HG03139 (cell line): ENCODE data around the gene C10orf90.

ENCODE experiments used
- ATAC-seq: cut with Tn5 transposase; IDR thresholded peaks from one replicate; pipeline ENCODE4 v1.9.1; 2021; ENCODE audit not compliant: unreplicated experiment

The C10orf90 gene

GRCh38 chr10:126586128-126586527 is 84.4 kb downstream of the C10orf90 start:
- ATAC-seq: no peak

GRCh38 chr10:126585249-126586017 is 85.1 kb downstream of the C10orf90 start:
- no peak for ATAC-seq

DNA sequence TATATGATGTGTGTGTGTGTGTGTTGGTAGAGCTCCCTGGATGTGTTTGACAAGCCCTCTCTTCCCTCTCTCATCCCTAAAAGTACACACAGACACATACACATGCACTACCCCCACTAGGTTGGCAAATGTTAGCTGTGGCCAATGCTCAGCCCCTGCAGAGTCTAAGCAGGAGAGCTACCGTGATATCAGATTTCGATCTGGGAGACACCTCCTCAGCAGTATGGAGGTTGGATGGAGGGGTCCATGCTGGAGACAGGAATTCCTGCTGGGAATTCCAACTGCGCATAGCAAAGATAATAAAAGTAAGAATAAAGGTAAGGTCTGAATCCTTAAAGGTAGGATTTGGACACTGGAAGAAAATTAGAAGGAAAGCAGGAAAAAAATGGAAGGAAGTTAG is 85.7 kb downstream of the C10orf90 start:
- no peak for ATAC-seq

DNA sequence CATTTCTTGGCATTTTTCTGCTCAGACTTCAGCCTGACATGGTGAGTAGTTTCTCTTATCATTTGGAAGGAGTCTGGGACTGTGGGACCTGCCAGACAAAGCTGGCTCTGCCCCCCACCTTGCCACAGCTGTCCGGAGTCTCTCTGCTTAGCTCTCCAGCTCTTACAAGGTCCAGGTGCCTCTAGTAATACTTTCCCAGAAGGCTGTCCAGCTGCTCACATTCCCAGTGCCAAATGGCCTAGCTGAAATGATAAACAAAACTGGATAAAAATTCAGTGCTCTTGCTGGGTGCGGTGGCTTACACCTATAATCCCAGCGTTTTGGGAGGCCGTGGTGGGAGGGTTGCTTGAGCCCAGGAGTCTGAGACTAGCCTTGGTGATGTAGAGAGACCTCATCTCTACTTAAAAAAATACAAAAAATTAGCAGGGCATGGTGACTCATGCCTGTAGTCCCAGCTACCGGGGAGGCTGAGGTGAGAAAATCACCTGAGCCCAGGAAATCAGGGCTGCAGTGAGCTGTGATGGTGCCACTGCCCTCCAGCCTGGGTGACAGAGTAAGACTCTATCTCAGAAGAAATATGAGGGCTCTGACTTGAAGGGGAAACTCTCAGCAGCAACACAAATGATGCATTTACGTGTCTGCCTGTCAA is 86.8 kb downstream of the C10orf90 start:
- no peak for ATAC-seq

DNA sequence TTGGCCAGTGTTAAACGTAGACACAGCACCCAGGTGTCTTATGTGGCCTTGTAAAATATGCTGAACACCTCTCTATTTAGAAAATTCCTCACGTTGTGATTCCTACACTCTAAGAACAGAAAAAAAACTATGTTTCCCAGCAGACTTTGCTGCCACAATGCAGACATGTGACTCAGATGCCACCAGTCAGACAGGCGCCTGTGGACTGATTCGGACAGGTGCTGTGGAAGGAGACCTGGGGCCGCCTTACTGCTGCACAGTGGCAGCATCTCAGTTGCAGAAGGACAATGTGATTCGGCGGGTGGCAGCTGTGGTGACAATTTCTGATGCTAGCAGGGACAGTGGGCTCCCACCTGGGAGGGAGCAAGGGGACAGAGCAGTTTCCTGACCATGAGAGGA is 88.8 kb downstream of the C10orf90 start:
- ATAC-seq: no peak

- ATAC-seq: no peak
Measured at GRCh38 chr10:126580873-126581647, 89.4 kb downstream of the C10orf90 start.

DNA sequence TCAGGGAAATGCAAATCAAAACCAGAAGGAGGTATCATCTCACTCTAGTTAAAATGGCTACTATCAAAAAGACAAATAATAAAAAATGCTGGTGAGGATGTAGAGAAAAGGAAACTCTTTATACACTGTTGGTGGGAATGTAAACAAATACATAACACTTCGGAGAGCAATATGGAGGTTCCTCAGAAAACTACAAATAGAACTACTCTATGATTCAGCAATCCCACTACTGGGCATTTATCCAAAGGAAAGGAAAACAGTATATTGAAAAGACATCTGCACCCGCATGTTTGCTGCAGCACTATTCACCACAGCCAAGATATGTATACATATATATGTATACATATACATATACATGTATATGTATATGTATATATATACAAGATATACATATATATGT is 94.2 kb downstream of the C10orf90 start:
- no peak for ATAC-seq

GRCh38 chr10:126570621-126571602 is 99.6 kb downstream of the C10orf90 start:
- ATAC-seq: no peak

GRCh38 chr10:126570245-126570570 is 100.3 kb downstream of the C10orf90 start:
- no peak for ATAC-seq

- ATAC-seq: no peak
Measured at GRCh38 chr10:126569513-126570244, 100.8 kb downstream of the C10orf90 start.

- no peak for ATAC-seq
Measured at GRCh38 chr10:126568809-126569385, 101.6 kb downstream of the C10orf90 start.

GRCh38 chr10:126565871-126566270 is 104.6 kb downstream of the C10orf90 start:
- no peak for ATAC-seq

DNA sequence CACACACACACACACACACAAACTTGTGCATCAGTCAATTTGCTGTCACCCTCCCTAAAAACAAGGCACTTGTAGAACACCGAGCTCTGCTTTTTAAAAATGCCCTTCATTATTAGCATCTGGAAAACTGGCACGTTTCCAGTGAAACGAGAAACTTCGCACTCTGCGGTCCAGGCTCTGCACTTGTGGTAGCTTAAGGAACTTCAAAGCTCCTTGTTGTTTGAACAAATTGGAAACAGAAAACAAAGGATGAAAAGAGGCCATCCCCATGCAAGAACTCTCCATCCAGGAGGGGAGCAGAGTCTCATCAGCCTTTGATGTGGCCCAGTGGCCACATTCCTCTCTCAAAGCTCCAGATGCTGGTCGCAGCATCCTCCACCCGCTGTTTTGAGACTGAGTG is 105.1 kb downstream of the C10orf90 start:
- no peak for ATAC-seq

GRCh38 chr10:126564326-126564888 is 106.1 kb downstream of the C10orf90 start:
- no peak for ATAC-seq

- no peak for ATAC-seq
Measured at GRCh38 chr10:126563361-126563760, 107.1 kb downstream of the C10orf90 start.

GRCh38 chr10:126561921-126562680 is 108.4 kb downstream of the C10orf90 start:
- ATAC-seq: no peak

DNA sequence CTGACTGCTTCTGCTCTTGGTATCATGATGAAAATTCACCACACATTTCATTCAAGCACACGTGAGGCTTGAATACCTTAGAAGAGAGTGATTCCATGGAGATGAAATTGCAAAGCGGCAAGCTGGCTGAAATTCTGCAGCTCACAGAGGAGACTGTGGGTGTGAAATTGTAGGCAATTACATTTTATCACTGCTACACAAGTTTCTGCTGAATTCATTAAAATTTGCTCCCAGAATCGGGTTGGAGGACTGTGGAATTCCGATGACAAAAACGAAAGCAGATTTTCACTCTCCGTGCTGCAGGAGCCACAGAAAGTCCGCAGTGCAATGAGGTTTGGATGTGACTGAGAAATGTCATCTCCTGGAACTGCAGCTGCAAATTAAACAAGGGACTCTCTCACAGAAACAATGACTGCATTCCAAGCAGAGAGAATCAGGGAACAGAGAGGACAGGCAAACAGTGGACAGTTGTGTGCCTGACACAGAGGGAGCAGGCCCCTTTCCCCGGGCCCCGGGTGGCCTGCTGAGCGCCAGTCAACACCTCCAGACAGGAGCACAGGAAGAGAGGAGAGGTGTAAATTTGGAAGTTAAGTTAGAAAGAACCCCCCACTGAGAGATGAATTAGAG is 109.1 kb downstream of the C10orf90 start:
- ATAC-seq: no peak

- ATAC-seq: no peak
Measured at GRCh38 chr10:126558881-126559280, 111.6 kb downstream of the C10orf90 start.
